GM12878 (cell line): ENCODE results near the gene SMIM13. TPM values are rescaled to one million over a fixed set of nuclear protein-coding genes. Genes with fewer than 3 reads are reported as not detected.

Source experiments
- ATF2 ChIP-seq: IDR thresholded peaks from 2 replicates; pipeline ENCODE4 v1.6.1; 2012; ENCODE audit warnings: low read length, inconsistent platforms
- ATF7 ChIP-seq: fragments of 450-650 bp; IDR thresholded peaks from 2 replicates; pipeline ENCODE4 v1.6.1; 2016; ENCODE audit warnings: low read depth, mild to moderate bottlenecking
- BCL3 ChIP-seq: IDR thresholded peaks from 2 replicates; pipeline ENCODE4 v1.6.1; 2011; ENCODE audit warnings: borderline replicate concordance, low read depth, mild to moderate bottlenecking, moderate library complexity, low read length; ENCODE audit not compliant: insufficient read depth, poor library complexity, severe bottlenecking
- CREB1 ChIP-seq: IDR thresholded peaks from 2 replicates; pipeline ENCODE4 v1.6.1; 2012; ENCODE audit warnings: low read depth, mild to moderate bottlenecking, inconsistent platforms
- ESRRA ChIP-seq: IDR thresholded peaks from 2 replicates; pipeline ENCODE4 v1.6.1; 2012; ENCODE audit warnings: mild to moderate bottlenecking, low read length, improper control_type of control experiment
- FOXM1 ChIP-seq: IDR thresholded peaks from 2 replicates; pipeline ENCODE4 v1.6.1; 2012; ENCODE audit warnings: low read depth, mild to moderate bottlenecking, inconsistent platforms, low read length, moderate library complexity
- RUNX3 ChIP-seq: IDR thresholded peaks from 2 replicates; pipeline ENCODE4 v1.6.1; 2012; ENCODE audit warnings: low read length, inconsistent platforms
- SREBF2 ChIP-seq: IDR thresholded peaks from 2 replicates; pipeline ENCODE4 v1.6.1; 2012; ENCODE audit warnings: mild to moderate bottlenecking, low read length
- YBX1 ChIP-seq: fragments of 450-650 bp; IDR thresholded peaks from 2 replicates; pipeline ENCODE4 v1.6.1; 2016; ENCODE audit warnings: antibody characterized with exemption
- polyA plus RNA-seq, 11 experiments: library from polyadenylated mRNA; depleted of rRNA in 4 of 11; unstranded in 6 of 11; stranded (reverse) in 5 of 11; fragments of >200 nt; fragmentation: Nextera tagmentation in 4 of 11; fragmentation: Illumina TruSeq in 1 of 11; extraction: Ambion mirVana in 4 of 11; extraction: Trizol in 1 of 11; gene quantifications; 1 replicate in 1 of 11; 2 replicates in 10 of 11; pipeline versions ENCODE4 v1.2.1 to v1.2.3, GENCODE V29; 2011 to 2016; ENCODE audit warnings: inconsistent platforms in 2 of 11, missing spikeins in 2 of 11, low read depth in 1 of 11
- total RNA-seq, 4 experiments: library from RNA; depleted of rRNA in 3 of 4; stranded (reverse); fragments of >200 nt in 3 of 4; fragmentation: Illumina TruSeq in 1 of 4; extraction: Trizol in 1 of 4; gene quantifications; 2 replicates each; pipeline versions ENCODE4 v1.2.1 to v1.2.3, GENCODE V29; 2013 to 2021

Gene SMIM13
- total and polyA plus RNA-seq, 10 of the 15 experiments (the other 5 are each of a cell fraction or from before 2014, with no cell fraction given): 2.0 to 8.5 (median 4.7) TPM

GRCh38 chr6:11139051-11139960 is 45.7 kb downstream of the SMIM13 start (continued):
- TF ChIP-seq ATF2 (peak; percentile 49; the same call in 1 of the 2 replicates), RUNX3 (peak; percentile 37; the same call in 1 of the 2 replicates), FOXM1 (peak; percentile 54; the same call in 1 of the 2 replicates), ATF7 (peak; percentile 72), SREBF2 (no peak), YBX1 (no peak), CREB1 (0 out of 2 replicates have a peak, but pooled peaks have one; percentile 40), BCL3 (peak; percentile 55), ESRRA (no peak)
